OCI-LY3 (cell line): Measurements from ENCODE around the gene UAP1L1.

Source experiments
- H2AFZ ChIP-seq: fragments of 200-600, 300-600 bp; shearing (Covaris generic); 2 replicates; pipeline ENCODE4 v1.6.0; 2014; ENCODE audit warnings: antibody characterized with exemption, low read depth, low read length
- H3K27ac ChIP-seq: fragments of 200-600, 300-600 bp; sonication (generic); 2 replicates; pipeline ENCODE4 v1.5.1; 2014; ENCODE audit warnings: mild to moderate bottlenecking, low read length, moderate library complexity, mixed read lengths
- H3K27me3 ChIP-seq: fragments of 200-600, 300-600 bp; sonication (generic); 2 replicates; pipeline ENCODE4 v1.6.1; 2014; ENCODE audit warnings: low read depth, low read length, mixed read lengths
- H3K36me3 ChIP-seq: fragments of 200-600, 300-600 bp; sonication (generic); replicated peaks from 2 replicates; pipeline ENCODE3; 2014; ENCODE audit warnings: low read depth, low read length, mixed read lengths
- H3K4me1 ChIP-seq: fragments of 300-600, 200-600 bp; sonication (generic); 2 replicates; pipeline ENCODE4 v1.6.1; 2014; ENCODE audit warnings: low read length, mixed read lengths
- H3K4me2 ChIP-seq: fragments of 200-600, 300-600 bp; sonication (generic); 2 replicates; pipeline ENCODE4 v1.6.1; 2014; ENCODE audit warnings: low read length, mixed read lengths
- H3K4me3 ChIP-seq: fragments of 300-600, 200-600 bp; sonication (generic); 2 replicates; pipeline ENCODE4 v1.5.1; 2014; ENCODE audit warnings: antibody characterized with exemption, mild to moderate bottlenecking, low read length, moderate library complexity
- H3K79me2 ChIP-seq: fragments of 300-600, 200-600 bp; shearing (Covaris generic); 2 replicates; pipeline ENCODE4 v1.6.1; 2014; ENCODE audit warnings: mild to moderate bottlenecking, low read length, mixed read lengths
- H3K9ac ChIP-seq: fragments of 300-600, 200-600 bp; shearing (Covaris generic); 2 replicates; pipeline ENCODE4 v1.6.0; 2014; ENCODE audit warnings: mild to moderate bottlenecking, low read length, moderate library complexity
- H3K9me3 ChIP-seq: fragments of 200-600, 300-600 bp; shearing (Covaris generic); 2 replicates; pipeline ENCODE4 v1.6.1; 2014; ENCODE audit warnings: low read length, mixed read lengths; ENCODE audit not compliant: insufficient read depth
- H4K20me1 ChIP-seq: fragments of 200-600, 300-600 bp; sonication (generic); 2 replicates; pipeline ENCODE4 v1.6.1; 2016; ENCODE audit warnings: low read length, mixed read lengths; ENCODE audit not compliant: insufficient read depth
- CTCF ChIP-seq: fragments of 200-600, 300-600 bp; sonication (generic); IDR thresholded peaks from 2 replicates; pipeline ENCODE4 v1.5.1; 2014; ENCODE audit warnings: antibody characterized with exemption, low read length, low read depth
- EZH2phosphoT487 ChIP-seq: fragments of 200-600 bp; shearing (Covaris generic); IDR thresholded peaks from 2 replicates; pipeline ENCODE4 v1.6.1; 2018; ENCODE audit warnings: antibody characterized with exemption, mixed run types, low read depth

The UAP1L1 gene

DNA sequence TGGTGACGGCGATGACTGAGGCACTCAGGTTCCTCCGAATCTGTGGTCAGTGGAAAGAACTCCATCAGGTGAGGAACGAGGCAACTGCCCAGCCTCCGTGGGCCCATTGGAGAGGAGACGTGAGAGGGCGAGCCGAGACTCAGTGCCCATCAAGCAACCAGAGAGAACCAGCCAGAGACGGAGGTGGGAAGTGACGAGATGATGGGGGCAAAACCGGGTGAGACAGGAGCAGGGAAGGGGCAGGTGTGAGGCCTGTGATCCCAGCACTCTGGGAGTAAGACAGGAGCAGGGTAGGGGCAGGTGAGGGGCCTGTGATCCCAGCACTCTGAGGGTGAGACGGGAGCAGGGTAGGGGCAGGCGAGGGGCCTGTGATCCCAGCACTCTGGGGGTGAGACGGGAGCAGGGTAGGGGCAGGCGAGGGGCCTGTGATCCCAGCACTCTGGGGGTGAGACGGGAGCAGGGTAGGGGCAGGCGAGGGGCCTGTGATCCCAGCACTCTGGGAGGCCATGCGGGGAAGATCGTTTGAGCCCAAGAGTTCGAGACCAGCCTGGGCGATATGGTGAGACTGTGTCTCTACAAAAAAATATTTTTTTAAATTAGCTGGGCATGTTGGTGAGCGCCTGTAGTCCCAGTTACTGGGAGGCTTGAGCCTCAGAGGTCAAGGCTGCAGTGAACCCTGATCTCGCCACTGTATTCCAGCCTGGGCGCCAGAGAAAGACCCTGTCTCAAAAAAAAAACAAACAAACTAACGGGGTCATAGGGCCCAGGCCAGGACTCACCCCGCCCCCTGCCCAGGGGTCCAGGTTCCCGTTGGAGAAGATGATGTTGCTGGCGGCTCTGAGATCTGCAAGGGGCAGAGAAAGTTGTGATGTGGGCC, 33.8 kb downstream of the UAP1L1 start:
- Histone ChIP-seq H3K4me1 (peaks cover 3% of the 10 kb centered on the region; the same call in 1 of the 2 replicates), H4K20me1 (no peaks in the 10 kb centered on the region), H3K36me3 (peaks cover 6% of the 10 kb centered on the region), H2AFZ (no peak overlapping the region), H3K4me3 (no peak overlapping the region), H3K27me3 (no peaks in the 10 kb centered on the region), H3K27ac (no peak overlapping the region), H3K9me3 (no peaks in the 10 kb centered on the region), H3K4me2 (no peak overlapping the region), H3K9ac (no peak overlapping the region), H3K79me2 (no peaks in the 10 kb centered on the region)
- no peak for TF ChIP-seq EZH2phosphoT487
- TF ChIP-seq CTCF, result no peak

DNA sequence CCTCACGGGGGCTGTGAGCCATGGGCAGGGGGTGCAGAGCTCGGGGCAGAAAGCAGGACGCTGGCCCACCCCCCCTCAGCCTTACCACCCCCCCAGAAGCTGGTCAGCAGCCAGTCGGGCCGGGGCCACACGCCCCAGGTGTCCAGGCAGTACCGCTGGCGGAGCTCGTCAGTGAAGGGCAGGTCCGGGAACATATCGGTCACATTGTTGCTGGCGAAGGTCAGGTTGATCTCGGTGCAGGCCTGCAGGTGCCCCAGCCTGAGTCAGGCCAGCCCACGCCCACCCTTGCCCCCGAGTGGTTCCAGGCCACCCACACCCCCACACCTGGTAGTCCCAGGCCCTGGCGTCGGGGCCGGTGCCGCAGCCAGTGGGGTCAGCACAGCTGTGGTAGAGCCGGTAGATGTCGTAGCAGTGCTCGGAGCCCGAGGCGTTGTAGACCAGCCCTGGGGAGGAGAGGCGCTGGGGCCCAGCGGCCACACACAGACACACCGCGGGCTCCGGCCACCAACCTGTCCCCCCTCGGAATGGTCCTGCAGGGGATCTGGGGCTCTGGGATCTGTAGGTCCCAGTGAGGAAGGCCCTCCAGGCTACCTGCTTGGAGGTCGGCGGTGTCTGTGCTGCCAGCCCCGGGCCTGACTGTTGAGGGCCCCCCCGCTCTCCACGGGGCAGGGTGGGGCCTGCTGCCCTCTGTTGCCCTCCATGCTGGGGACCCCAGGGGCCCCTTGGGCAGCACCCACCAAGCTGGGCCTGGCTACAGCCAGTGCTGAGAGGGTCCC, 34.7 kb downstream of the UAP1L1 start:
- H3K79me2 ChIP-seq, result no peaks in the 10 kb centered on the region
- TF ChIP-seq EZH2phosphoT487 (no peak), CTCF (no peak)
- no peak overlapping the region for H3K4me3 ChIP-seq
- H3K27ac ChIP-seq, result no peak overlapping the region
- H2AFZ ChIP-seq, result no peak overlapping the region
- no peaks in the 10 kb centered on the region for H3K27me3 ChIP-seq
- no peaks in the 10 kb centered on the region for H4K20me1 ChIP-seq
- no peak overlapping the region for H3K9ac ChIP-seq
- no peaks in the 10 kb centered on the region for H3K9me3 ChIP-seq
- no peak overlapping the region for H3K4me2 ChIP-seq
- H3K4me1 ChIP-seq, result peaks cover 7% of the 10 kb centered on the region; the same call in 1 of the 2 replicates
- peaks cover 5% of the 10 kb centered on the region for H3K36me3 ChIP-seq

- Histone ChIP-seq H3K79me2 (no peaks in the 10 kb centered on the region), H3K36me3 (peaks cover 3% of the 10 kb centered on the region), H3K4me2 (no peak overlapping the region), H3K4me1 (peaks cover 7% of the 10 kb centered on the region; the same call in 1 of the 2 replicates), H3K9me3 (no peaks in the 10 kb centered on the region), H3K27me3 (peaks cover 4% of the 10 kb centered on the region; the same call in 1 of the 2 replicates), H3K27ac (no peak overlapping the region), H2AFZ (no peak overlapping the region), H4K20me1 (no peaks in the 10 kb centered on the region), H3K4me3 (no peak overlapping the region), H3K9ac (no peak overlapping the region)
- TF ChIP-seq CTCF (no peak), EZH2phosphoT487 (no peak)
Observed at GRCh38 chr9:137112564-137113384, 35.5 kb downstream of the UAP1L1 start.
